SK-N-SH (cell line): Measurements from ENCODE around the gene LAMTOR1. TPM values are rescaled to one million over a fixed set of nuclear protein-coding genes. Genes with fewer than 3 reads are reported as not detected.

Source experiments
- CTCF ChIA-PET: fragments of 300-600, 350-600 bp; formaldehyde crosslinking; extraction: SDS; loops from one replicate; lab custom pipeline; 2021; lab: Yijun Ruan, JAX
- POLR2A ChIA-PET: fragments of 350-600 bp; sonication (Branson Sonifier 250); formaldehyde crosslinking; extraction: SDS; loops from one replicate; lab custom pipeline; 2020; ENCODE audit warnings: antibody characterized with exemption, inconsistent platforms; lab: Yijun Ruan, JAX
- DNase-seq: peaks from one replicate; pipeline ENCODE4 v3.0.0; 2012
- H2AFZ ChIP-seq: fragments of 200-600 bp; sonication (generic); 2 replicates; pipeline ENCODE4 v1.8.1; 2016; ENCODE audit warnings: antibody characterized with exemption, mild to moderate bottlenecking, low read depth
- H3F3A ChIP-seq: fragments of 200-600 bp; sonication (generic); replicated peaks from 2 replicates; pipeline ENCODE3; 2016; ENCODE audit warnings: antibody characterized with exemption, mild to moderate bottlenecking; ENCODE audit not compliant: insufficient read depth
- H3K27ac ChIP-seq, 2 experiments: fragments of 200-500 bp in 1 of 2; fragments of 200-600 bp in 1 of 2; sonication (Bioruptor generic) in 1 of 2; sonication (generic), shearing (Covaris generic) in 1 of 2; 2 replicates each; pipeline versions ENCODE4 v1.5.1 to v1.6.1; 2014 to 2016; ENCODE audit warnings: low read depth in 2 of 2, inconsistent platforms in 1 of 2, low read length in 1 of 2, mild to moderate bottlenecking in 1 of 2, mixed read lengths in 1 of 2
- H3K27me3 ChIP-seq: fragments of 200-600 bp; sonication (generic), shearing (Covaris generic); 2 replicates; pipeline ENCODE4 v1.6.1; 2016; ENCODE audit warnings: mixed run types; ENCODE audit not compliant: insufficient read depth
- H3K36me3 ChIP-seq, 2 experiments: fragments of 200-500 bp in 1 of 2; fragments of 200-600 bp in 1 of 2; sonication (Bioruptor generic) in 1 of 2; sonication (generic) in 1 of 2; replicated peaks in 1 of 2; 2 replicates each; pipeline versions ENCODE3 to v1.5.1; 2014 to 2016; ENCODE audit warnings: low read length in 1 of 2, mild to moderate bottlenecking in 1 of 2; ENCODE audit not compliant: insufficient read depth in 2 of 2, control insufficient read depth in 1 of 2
- H3K4me1 ChIP-seq, 2 experiments: fragments of 200-500 bp in 1 of 2; fragments of 200-600 bp in 1 of 2; sonication (Bioruptor generic) in 1 of 2; sonication (generic), shearing (Covaris generic) in 1 of 2; 2 replicates each; pipeline versions ENCODE4 v1.5.1 to v1.6.1; 2014 to 2016; ENCODE audit warnings: low read depth in 1 of 2, low read length in 1 of 2, mixed run types in 1 of 2; ENCODE audit not compliant: insufficient read depth in 2 of 2, control insufficient read depth in 1 of 2
- H3K4me2 ChIP-seq: fragments of 200-600 bp; sonication (generic), shearing (Covaris generic); 2 replicates; pipeline ENCODE4 v1.6.1; 2017; ENCODE audit warnings: mixed run types
- H3K4me3 ChIP-seq, 2 experiments: fragments of 200-500 bp in 1 of 2; fragments of 200-600 bp in 1 of 2; sonication (Bioruptor generic) in 1 of 2; sonication (generic), shearing (Covaris generic) in 1 of 2; 2 replicates each; pipeline versions ENCODE4 v1.5.1 to v1.8.1; 2014 to 2016; ENCODE audit warnings: low read depth in 2 of 2, inconsistent platforms in 1 of 2, low read length in 1 of 2, mild to moderate bottlenecking in 1 of 2, mixed read lengths in 1 of 2, moderate library complexity in 1 of 2
- H3K79me2 ChIP-seq: fragments of 200-600 bp; sonication (generic); 2 replicates; pipeline ENCODE4 v1.8.1; 2017; ENCODE audit warnings: mild to moderate bottlenecking; ENCODE audit not compliant: insufficient read depth
- H3K9ac ChIP-seq: fragments of 200-600 bp; sonication (generic); 2 replicates; pipeline ENCODE4 v1.6.1; 2017; ENCODE audit warnings: mixed run types
- H3K9me2 ChIP-seq: fragments of 200-600 bp; sonication (generic); 2 replicates; pipeline ENCODE4 v1.6.1; 2017; ENCODE audit warnings: mixed run types
- H3K9me3 ChIP-seq: fragments of 200-600 bp; sonication (generic); 2 replicates; pipeline ENCODE4 v1.6.1; 2017; ENCODE audit warnings: mixed run types, mild to moderate bottlenecking, moderate library complexity
- H4K20me1 ChIP-seq: fragments of 200-600 bp; sonication (generic); 2 replicates; pipeline ENCODE4 v1.6.1; 2017; ENCODE audit warnings: mild to moderate bottlenecking, mixed run types; ENCODE audit not compliant: insufficient read depth
- CTCF ChIP-seq: fragments of 200-600 bp; sonication (generic); IDR thresholded peaks from 2 replicates; pipeline ENCODE4 v1.6.1; 2017; ENCODE audit warnings: antibody characterized with exemption, mild to moderate bottlenecking, moderate library complexity
- GATA2 ChIP-seq: sonication (generic); formaldehyde crosslinking; IDR thresholded peaks from 2 replicates; pipeline ENCODE4 v1.5.0; 2020; ENCODE audit warnings: mild to moderate bottlenecking, missing genetic modification reagents
- MXI1 ChIP-seq: IDR thresholded peaks from 2 replicates; pipeline ENCODE4 v1.6.1; 2012; ENCODE audit warnings: mild to moderate bottlenecking, low read depth, low read length, improper control_type of control experiment
- NFIC ChIP-seq: IDR thresholded peaks from 2 replicates; pipeline ENCODE4 v1.4.0; 2012; ENCODE audit warnings: borderline replicate concordance
- PBX3 ChIP-seq: IDR thresholded peaks from 2 replicates; pipeline ENCODE4; 2012
- POLR2AphosphoS5 ChIP-seq: IDR thresholded peaks from 2 replicates; pipeline ENCODE4 v1.6.1; 2012; ENCODE audit warnings: low read depth, low read length
- RAD21 ChIP-seq: IDR thresholded peaks from 2 replicates; pipeline ENCODE4 v1.6.1; 2012; ENCODE audit warnings: mild to moderate bottlenecking, low read length
- RXRA ChIP-seq: IDR thresholded peaks from 2 replicates; pipeline ENCODE4 v1.4.0; 2012; ENCODE audit warnings: low read depth, mild to moderate bottlenecking, borderline replicate concordance
- SIN3A ChIP-seq: IDR thresholded peaks from 2 replicates; pipeline ENCODE4 v1.6.1; 2012; ENCODE audit warnings: low read depth, mild to moderate bottlenecking, low read length, moderate library complexity, borderline replicate concordance
- TAF1 ChIP-seq: IDR thresholded peaks from 2 replicates; pipeline ENCODE4 v1.6.1; 2012; ENCODE audit warnings: low read depth, mild to moderate bottlenecking, low read length, moderate library complexity, borderline replicate concordance
- USF1 ChIP-seq: IDR thresholded peaks from 2 replicates; pipeline ENCODE4 v1.4.0; 2012; ENCODE audit warnings: low read depth, borderline replicate concordance
- USF2 ChIP-seq: fragments of 150-350 bp; IDR thresholded peaks from 2 replicates; pipeline ENCODE4 v1.6.1; 2017; ENCODE audit warnings: antibody characterized with exemption, low read length, low read depth, borderline replicate concordance
- WGBS: methylation state at CpG from one replicate; pipeline ENCODE4 v1.1.6; 2017; ENCODE audit warnings: low lambda C conversion rate; 5-methylcytosine and 5-hydroxymethylcytosine counted together
- polyA plus RNA-seq, 3 experiments: library from polyadenylated mRNA; depleted of rRNA; stranded (reverse); fragments of >200 nt; gene quantifications; 2 replicates each; pipeline ENCODE4 v1.2.3, GENCODE V29; 2012

Gene LAMTOR1
- polyA plus RNA-seq, 1 of the 3 experiments (the other 2 are of a cell fraction), result 128 TPM

- peaks cover 5% of the 10 kb centered on the region; the same call in 1 of the 2 replicates for H3K9me3 ChIP-seq
- H3K9me2 ChIP-seq, result no peaks in the 10 kb centered on the region
- TF ChIP-seq POLR2AphosphoS5 (no peak), PBX3 (peak; percentile 22; the same call in 1 of the 2 replicates)
- H3K4me1 ChIP-seq, result no peaks in the 10 kb centered on the region
- no peak overlapping the region for H3K4me2 ChIP-seq
- no peak overlapping the region for H3K9ac ChIP-seq
- POLR2A ChIA-PET, result no interaction called here
- H4K20me1 ChIP-seq, result no peaks in the 10 kb centered on the region
- no peaks in the 10 kb centered on the region for H3K79me2 ChIP-seq
- no peak overlapping the region for H3K27ac ChIP-seq
- no peak overlapping the region for H2AFZ ChIP-seq
- no peaks in the 10 kb centered on the region for H3K36me3 ChIP-seq
- no peak overlapping the region for H3K4me3 ChIP-seq
- CTCF ChIA-PET, result interaction anchor here (0.6 to 2.7 kb wide), 2 partner anchors 21 to 820 kb away, joined by 3 to 17 read pairs; no protein-coding TSS in a partner anchor
- H3K27me3 ChIP-seq, result no peaks in the 10 kb centered on the region; the same call in 1 of the 2 replicates
- no peak for DNase-seq
- H3F3A ChIP-seq, result no peaks in the 10 kb centered on the region
- WGBS, result 37% methylated on average over 3 of the region's 3 CpGs
Observed at GRCh38 chr11:72123117-72123653, 20.1 kb upstream of the LAMTOR1 start.

GRCh38 chr11:72122607-72123006, 19.5 kb upstream of the LAMTOR1 start:
- no peak overlapping the region for H3K4me2 ChIP-seq
- no peak overlapping the region for H2AFZ ChIP-seq
- ChIA-PET CTCF (interaction anchor here (0.6 to 2.7 kb wide), 3 partner anchors 14 to 820 kb away, joined by 3 to 17 read pairs (median 3); no protein-coding TSS in a partner anchor), POLR2A (no interaction called here)
- no peak for DNase-seq
- WGBS, result 38% methylated on average over 1 of the region's 1 CpG
- no peak overlapping the region for H3K9ac ChIP-seq
- H3K36me3 ChIP-seq, result no peaks in the 10 kb centered on the region
- no peaks in the 10 kb centered on the region for H3F3A ChIP-seq
- H3K4me3 ChIP-seq, result no peak overlapping the region
- no peak overlapping the region for H3K27ac ChIP-seq
- H4K20me1 ChIP-seq, result no peaks in the 10 kb centered on the region
- no peaks in the 10 kb centered on the region for H3K9me2 ChIP-seq
- TF ChIP-seq USF2 (no peak), NFIC (no peak), GATA2 (CRISPR knock-in tag) (no peak), MXI1 (no peak), TAF1 (no peak), RXRA (no peak), SIN3A (no peak), CTCF (no peak), USF1 (no peak), RAD21 (no peak)
- 0 out of 2 replicates have a peak, but pooled peaks cover 1% of the 10 kb centered on the region for H3K9me3 ChIP-seq
- H3K27me3 ChIP-seq, result no peaks in the 10 kb centered on the region; the same call in 1 of the 2 replicates
- no peaks in the 10 kb centered on the region for H3K4me1 ChIP-seq
- H3K79me2 ChIP-seq, result no peaks in the 10 kb centered on the region
